ENCODE measurements around the gene CCR7. TPM values are rescaled to one million over a fixed set of nuclear protein-coding genes. Genes with fewer than 3 reads are reported as not detected.

Gene CCR7
- total and polyA plus RNA-seq, 2 of the 13 experiments (the other 11 are each of a cell fraction or from before 2014, with no cell fraction given), result 0.04 to 0.53 TPM

DNA sequence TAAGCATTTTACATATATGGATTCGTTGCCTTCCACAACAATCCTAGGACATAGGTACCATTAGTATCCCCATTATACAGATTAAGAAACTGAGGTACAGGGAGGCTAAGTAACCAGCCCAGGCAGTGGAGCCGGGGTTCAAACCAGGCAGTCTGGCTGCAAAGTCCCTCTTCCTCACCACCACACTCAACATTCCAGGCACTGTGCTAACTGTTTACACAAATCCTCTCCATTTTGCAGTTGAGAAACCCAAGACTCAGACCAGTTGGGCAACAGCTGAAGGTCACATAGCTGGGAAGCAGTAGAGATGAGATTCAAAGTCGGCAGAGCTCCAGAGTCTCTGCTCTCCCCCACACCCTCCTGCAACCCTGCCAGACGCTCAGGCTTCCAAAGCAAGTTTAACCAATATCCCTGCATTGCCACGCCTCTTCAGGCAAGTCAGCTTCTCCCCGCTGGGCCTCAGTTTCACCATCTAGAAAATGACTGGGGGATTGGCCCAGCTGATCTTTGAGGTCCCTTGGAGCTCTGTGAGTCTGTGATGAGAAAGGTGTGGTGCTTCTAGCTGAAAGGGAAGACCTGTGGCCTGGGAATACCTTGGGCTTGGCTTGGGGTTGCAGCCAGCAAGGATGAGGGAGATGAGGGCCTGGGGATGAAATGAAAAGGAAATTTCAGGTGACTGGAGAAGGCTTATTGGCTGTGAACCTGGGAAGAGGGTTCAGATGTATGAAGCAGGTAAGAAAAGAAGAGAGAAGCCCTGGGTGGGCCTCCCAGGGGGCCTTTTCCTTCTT, 14.0 kb downstream of the CCR7 start (continued):
- TF ChIP-seq ZBTB1 (CRISPR knock-in tag; IDR thresholded peaks at IDR 0.05; ENCODE audit: borderline replicate concordance) (0 out of 2 replicates have a peak, but pooled peaks have one; percentile 53), ZNF274 (CRISPR knock-in tag; IDR thresholded peaks at IDR 0.05) (no peak; the same call in 1 of the 2 replicates), ZNF687 (CRISPR knock-in tag; IDR thresholded peaks at IDR 0.05) (no peak), ZNF296 (CRISPR knock-in tag; conservative IDR thresholded peaks at IDR 0.05) (no peak), RFX3 (CRISPR knock-in tag; IDR thresholded peaks at IDR 0.05) (no peak), RAD51 (IDR thresholded peaks at IDR 0.05; ENCODE audit: borderline replicate concordance) (no peak), ZNF256 (CRISPR knock-in tag; conservative IDR thresholded peaks at IDR 0.05) (peak; percentile 94), ZNF24 (IDR thresholded peaks at IDR 0.05) (peak; percentile 85), ZNF788 (CRISPR knock-in tag; IDR thresholded peaks at IDR 0.05; ENCODE audit: borderline replicate concordance) (peak; percentile 75), ZNF737 (CRISPR knock-in tag; IDR thresholded peaks at IDR 0.05; ENCODE audit: borderline replicate concordance) (peak; percentile 31; the same call in 1 of the 2 replicates), ZNF850 (CRISPR knock-in tag; conservative IDR thresholded peaks at IDR 0.05) (no peak), PLRG1 (conservative IDR thresholded peaks at IDR 0.05) (no peak), NR2C2 (CRISPR knock-in tag; IDR thresholded peaks at IDR 0.05; ENCODE audit: borderline replicate concordance) (peak; percentile 72), ATM (IDR thresholded peaks at IDR 0.05; ENCODE audit: borderline replicate concordance) (no peak), DNMT3B (CRISPR knock-in tag; conservative IDR thresholded peaks at IDR 0.05) (peak; percentile 62), ZNF672 (CRISPR knock-in tag; IDR thresholded peaks at IDR 0.05) (no peak), FOXJ3 (CRISPR knock-in tag; IDR thresholded peaks at IDR 0.05; ENCODE audit: borderline replicate concordance) (peak; percentile 99), SOX13 (IDR thresholded peaks at IDR 0.05) (peak; percentile 90), SOX13 (CRISPR knock-in tag; conservative IDR thresholded peaks at IDR 0.05 in 1 of 2, IDR thresholded peaks at IDR 0.05 in 1 of 2) (peak; percentile 25 to 95; a peak in 2 of 4 replicates), ZNF839 (CRISPR knock-in tag; IDR thresholded peaks at IDR 0.05; ENCODE audit: borderline replicate concordance) (no peak), ZNF883 (CRISPR knock-in tag; IDR thresholded peaks at IDR 0.05; ENCODE audit: not compliant biosample characterization) (no peak)
- TF ChIP-seq, protein P1, sequence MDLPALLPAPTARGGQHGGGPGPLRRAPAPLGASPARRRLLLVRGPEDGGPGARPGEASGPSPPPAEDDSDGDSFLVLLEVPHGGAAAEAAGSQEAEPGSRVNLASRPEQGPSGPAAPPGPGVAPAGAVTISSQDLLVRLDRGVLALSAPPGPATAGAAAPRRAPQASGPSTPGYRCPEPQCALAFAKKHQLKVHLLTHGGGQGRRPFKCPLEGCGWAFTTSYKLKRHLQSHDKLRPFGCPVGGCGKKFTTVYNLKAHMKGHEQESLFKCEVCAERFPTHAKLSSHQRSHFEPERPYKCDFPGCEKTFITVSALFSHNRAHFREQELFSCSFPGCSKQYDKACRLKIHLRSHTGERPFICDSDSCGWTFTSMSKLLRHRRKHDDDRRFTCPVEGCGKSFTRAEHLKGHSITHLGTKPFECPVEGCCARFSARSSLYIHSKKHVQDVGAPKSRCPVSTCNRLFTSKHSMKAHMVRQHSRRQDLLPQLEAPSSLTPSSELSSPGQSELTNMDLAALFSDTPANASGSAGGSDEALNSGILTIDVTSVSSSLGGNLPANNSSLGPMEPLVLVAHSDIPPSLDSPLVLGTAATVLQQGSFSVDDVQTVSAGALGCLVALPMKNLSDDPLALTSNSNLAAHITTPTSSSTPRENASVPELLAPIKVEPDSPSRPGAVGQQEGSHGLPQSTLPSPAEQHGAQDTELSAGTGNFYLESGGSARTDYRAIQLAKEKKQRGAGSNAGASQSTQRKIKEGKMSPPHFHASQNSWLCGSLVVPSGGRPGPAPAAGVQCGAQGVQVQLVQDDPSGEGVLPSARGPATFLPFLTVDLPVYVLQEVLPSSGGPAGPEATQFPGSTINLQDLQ (CRISPR knock-in tag; IDR thresholded peaks at IDR 0.05), result no peak
